ENCODE measurements around the gene FBP1. TPM values are rescaled to one million over a fixed set of nuclear protein-coding genes. Genes with fewer than 3 reads are reported as not detected.
A peak's percentile ranks its signal among the peaks of the same experiment; 100 is the strongest.

FBP1 gene
- polyA plus RNA-seq, 3 donors: 82.2 to 95.5 (median 84.4) TPM

GRCh38 chr9:94655739-94656138, 16.4 kb upstream of the FBP1 start:
- H3K9me3 Mint-ChIP-seq: peaks cover 0 to 4% (median 0%) of the 10 kb centered on the region in 7 donors
- intact Hi-C loops (cut with micrococcal nuclease): loop anchor here (2.0 to 10.0 kb wide), 3 partner anchors 17 to 1489 kb away; partner anchors contain the start of genes AOPEP (in 1 of the 2) and FBP1 (in 1 of the 2)
- H3K4me1 Mint-ChIP-seq: peaks cover 67% of the 10 kb centered on the region
- Histone ChIP-seq H3K27me3 (ENCODE audit: control insufficient read depth in 2 of 2, insufficient read depth in 2 of 2, low read length in 2 of 2) (no peaks in the 10 kb centered on the region), H3K79me2 (ENCODE audit: insufficient read depth, low read length) (no peaks in the 10 kb centered on the region), H3K4me1 (ENCODE audit: control insufficient read depth in 1 of 2, insufficient read depth in 2 of 2, low read length in 2 of 2) (peaks cover 66 to 70% of the 10 kb centered on the region in 2 donors), H3K9me3 (replicated peaks in 1 of 2; ENCODE audit: control insufficient read depth in 1 of 2, insufficient read depth in 1 of 2, low read length in 2 of 2) (no peaks in the 10 kb centered on the region), H4K20me1 (ENCODE audit: insufficient read depth, low read length) (no peaks in the 10 kb centered on the region), H3K36me3 (replicated peaks in 1 of 2; ENCODE audit: control insufficient read depth in 1 of 2, insufficient read depth in 2 of 2, low read length in 2 of 2) (no peaks in the 10 kb centered on the region), H3K9ac (ENCODE audit: insufficient read depth, low read length, poor library complexity, severe bottlenecking) (peak overlapping the region; percentile 66), H3K4me2 (replicated peaks; ENCODE audit: extremely low read depth, low read length, poor library complexity, severe bottlenecking) (peak overlapping the region; percentile 76), H3K4me3 (replicated peaks in 1 of 3; ENCODE audit: low read depth in 2 of 3, low read length in 3 of 3) (peak overlapping the region; percentile 13 to 65 (median 45)), H3K27ac (ENCODE audit: low read depth in 1 of 2, low read length in 2 of 2) (peak overlapping the region; percentile 63 to 93), H2AFZ (ENCODE audit: insufficient read depth, low read depth, low read length, poor library complexity, severe bottlenecking) (peak overlapping the region; percentile 31)
- peak in 1 of 3 donors; percentile 4 for DNase-seq
- H3K36me3 Mint-ChIP-seq: peaks cover 3 to 8% of the 10 kb centered on the region in 2 donors
- peaks cover 0 to 3% (median 3%) of the 10 kb centered on the region in 3 donors for H3K27me3 Mint-ChIP-seq (ENCODE audit: low read depth in 3 of 3)
- WGBS (ENCODE audit: insufficient coverage): 34% methylated on average over 8 of the region's 10 CpGs
- peak overlapping the region; percentile 73 to 82 for H3K4me3 Mint-ChIP-seq
- peak overlapping the region; percentile 95 to 99 (median 98) for H3K27ac Mint-ChIP-seq
- no peak for TF ChIP-seq CTCF (IDR thresholded peaks at IDR 0.05)

- peak overlapping the region in 1 of 3 experiments; percentile 2 for H3K4me3 ChIP-seq (replicated peaks in 1 of 3; ENCODE audit: low read depth in 2 of 3, low read length in 3 of 3)
- no peak overlapping the region for H2AFZ ChIP-seq (ENCODE audit: insufficient read depth, low read depth, low read length, poor library complexity, severe bottlenecking)
- H3K4me3 Mint-ChIP-seq: peak overlapping the region; percentile 52 to 59
- no peak for TF ChIP-seq CTCF (IDR thresholded peaks at IDR 0.05)
- H3K79me2 ChIP-seq (ENCODE audit: insufficient read depth, low read length): no peaks in the 10 kb centered on the region
- no peaks in the 10 kb centered on the region for H3K36me3 ChIP-seq (replicated peaks in 1 of 2; ENCODE audit: control insufficient read depth in 1 of 2, insufficient read depth in 2 of 2, low read length in 2 of 2)
- peak overlapping the region; percentile 39 for H3K9ac ChIP-seq (ENCODE audit: insufficient read depth, low read length, poor library complexity, severe bottlenecking)
- peaks cover 0 to 3% (median 3%) of the 10 kb centered on the region in 3 donors for H3K27me3 Mint-ChIP-seq (ENCODE audit: low read depth in 3 of 3)
- H3K9me3 ChIP-seq (replicated peaks in 1 of 2; ENCODE audit: control insufficient read depth in 1 of 2, insufficient read depth in 1 of 2, low read length in 2 of 2): no peaks in the 10 kb centered on the region
- H3K4me1 Mint-ChIP-seq: peaks cover 79% of the 10 kb centered on the region
- H3K27ac Mint-ChIP-seq: peak overlapping the region; percentile 95 to 99 (median 98)
- H4K20me1 ChIP-seq (ENCODE audit: insufficient read depth, low read length): no peaks in the 10 kb centered on the region
- intact Hi-C loops (cut with micrococcal nuclease): loop anchor here (2.0 to 10.0 kb wide), 3 partner anchors 16 to 1490 kb away; partner anchors contain the start of genes AOPEP (in 1 of the 2) and FBP1 (in 1 of the 2)
- 34% methylated on average over 4 of the region's 10 CpGs for WGBS (ENCODE audit: insufficient coverage)
- DNase-seq: peak; percentile 90 to 91 (median 91)
- H3K27ac ChIP-seq (ENCODE audit: low read depth in 1 of 2, low read length in 2 of 2): peak overlapping the region; percentile 69 to 93
- H3K4me1 ChIP-seq (ENCODE audit: control insufficient read depth in 1 of 2, insufficient read depth in 2 of 2, low read length in 2 of 2): peaks cover 80 to 84% of the 10 kb centered on the region in 2 donors
- H3K4me2 ChIP-seq (replicated peaks; ENCODE audit: extremely low read depth, low read length, poor library complexity, severe bottlenecking): peak overlapping the region; percentile 14
- H3K27me3 ChIP-seq (ENCODE audit: control insufficient read depth in 2 of 2, insufficient read depth in 2 of 2, low read length in 2 of 2): no peaks in the 10 kb centered on the region
- peaks cover 6 to 8% of the 10 kb centered on the region in 2 donors for H3K36me3 Mint-ChIP-seq
- peaks cover 0 to 4% (median 0%) of the 10 kb centered on the region in 7 donors for H3K9me3 Mint-ChIP-seq
These were observed 15.0 kb upstream of the FBP1 start for GRCh38 chr9:94654165-94654894.
